Spleen (tissue), 7 donors: ENCODE data around the gene CACNA2D3.

ENCODE experiments used
- CTCF ChIP-seq, 11 experiments: fragments of 200-600 bp in 7 of 11; fragments of 450-650 bp in 4 of 11; sonication (generic) in 4 of 11; IDR thresholded peaks in 8 of 11; conservative IDR thresholded peaks in 3 of 11; 1 replicate in 7 of 11; 2 replicates in 4 of 11; pipeline versions ENCODE4 v1.4.0 to v1.8.0; 2016 to 2021; ENCODE audit warnings: antibody characterized with exemption in 11 of 11, inconsistent platforms in 4 of 11, mild to moderate bottlenecking in 1 of 11
- POLR2A ChIP-seq, 3 donors: fragments of 450-650 bp; IDR thresholded peaks; one replicate each; pipeline ENCODE4 v1.5.1; 2017; ENCODE audit warnings: antibody characterized with exemption in 3 of 3, mild to moderate bottlenecking in 1 of 3
- donor health status: DM: no; HTN: no; CAD: no; lungs with moderate emphysema.
- donor health status: DM: no; HTN: no; CAD: no.
- donor health status: DM: no; HTN: no; CAD: no.

- TF ChIP-seq CTCF (IDR thresholded peaks at IDR 0.05 in 8 of 11, conservative IDR thresholded peaks at IDR 0.05 in 3 of 11) = no peak
- no peak for TF ChIP-seq POLR2A (IDR thresholded peaks at IDR 0.05)
These were observed 95.5 kb downstream of the CACNA2D3 start for GRCh38 chr3:54217828-54218227.
